Trophoblast cell (in vitro differentiated cells and primary cell): ENCODE results near the gene SMURF1.
"Not testable (repeated sequence)": the region's sequence is repeated elsewhere in the genome, so short reads cannot be mapped to it uniquely, and the experiment has no call there.

Experiments used
- DNase-seq, 2 donors: peaks; one replicate each; pipeline ENCODE4 v3.0.0-alpha.2; 2016
- H2AFZ ChIP-seq: 2 replicates; pipeline ENCODE4 v1.6.1; 2013; ENCODE audit warnings: low read length, moderate library complexity, mild to moderate bottlenecking; ENCODE audit not compliant: insufficient read depth, poor library complexity
- H2AK5ac ChIP-seq: 2 replicates; pipeline ENCODE4 v1.6.1; 2013; ENCODE audit warnings: mild to moderate bottlenecking, low read length
- H2BK120ac ChIP-seq: 2 replicates; pipeline ENCODE4 v1.6.1; 2013; ENCODE audit warnings: low read length, mild to moderate bottlenecking, moderate library complexity; ENCODE audit not compliant: insufficient read depth, poor library complexity
- H2BK12ac ChIP-seq: 2 replicates; pipeline ENCODE4 v1.6.1; 2013; ENCODE audit warnings: mild to moderate bottlenecking, low read length, moderate library complexity
- H2BK5ac ChIP-seq: 2 replicates; pipeline ENCODE4 v1.6.1; 2013; ENCODE audit warnings: low read length, low read depth, moderate library complexity, mild to moderate bottlenecking; ENCODE audit not compliant: poor library complexity
- H3K14ac ChIP-seq: 2 replicates; pipeline ENCODE4 v1.6.1; 2013; ENCODE audit warnings: mild to moderate bottlenecking, low read length
- H3K18ac ChIP-seq: 2 replicates; pipeline ENCODE4 v1.6.1; 2013; ENCODE audit warnings: mild to moderate bottlenecking, low read length
- H3K23ac ChIP-seq: 2 replicates; pipeline ENCODE4 v1.6.1; 2013; ENCODE audit warnings: low read length
- H3K27ac ChIP-seq: 2 replicates; pipeline ENCODE4 v1.5.1; 2013; ENCODE audit warnings: low read depth, mild to moderate bottlenecking, inconsistent platforms, low read length, moderate library complexity
- H3K27me3 ChIP-seq: 2 replicates; pipeline ENCODE4 v1.6.1; 2013; ENCODE audit warnings: inconsistent platforms, mild to moderate bottlenecking, low read length, moderate library complexity; ENCODE audit not compliant: insufficient read depth
- H3K36me3 ChIP-seq, 2 experiments: 1 replicate in 1 of 2; 2 replicates in 1 of 2; pipeline ENCODE4 v1.6.1; 2013; ENCODE audit warnings: low read length in 2 of 2, mild to moderate bottlenecking in 2 of 2, moderate library complexity in 1 of 2; ENCODE audit not compliant: insufficient read depth in 2 of 2, control insufficient read depth in 1 of 2
- H3K4ac ChIP-seq: 2 replicates; pipeline ENCODE4 v1.6.1; 2013; ENCODE audit warnings: low read depth, mild to moderate bottlenecking, low read length, moderate library complexity
- H3K4me1 ChIP-seq, 2 experiments: 1 replicate in 1 of 2; 2 replicates in 1 of 2; pipeline ENCODE4 v1.6.1; 2013; ENCODE audit warnings: low read length in 2 of 2, mild to moderate bottlenecking in 2 of 2, moderate library complexity in 1 of 2; ENCODE audit not compliant: insufficient read depth in 2 of 2, control insufficient read depth in 1 of 2
- H3K4me2 ChIP-seq: 2 replicates; pipeline ENCODE4 v1.6.1; 2013; ENCODE audit warnings: inconsistent platforms, mild to moderate bottlenecking, low read length, moderate library complexity
- H3K4me3 ChIP-seq: 2 replicates; pipeline ENCODE4 v1.5.1; 2013; ENCODE audit warnings: mild to moderate bottlenecking, low read depth, low read length, inconsistent platforms
- H3K79me1 ChIP-seq: one replicate; pipeline ENCODE4 v1.6.1; 2013; ENCODE audit warnings: low read length
- H3K79me2 ChIP-seq: 2 replicates; pipeline ENCODE4 v1.6.1; 2013; ENCODE audit warnings: low read length, mild to moderate bottlenecking; ENCODE audit not compliant: control insufficient read depth, insufficient read depth, poor library complexity
- H3K9ac ChIP-seq: 2 replicates; pipeline ENCODE4 v1.6.1; 2013; ENCODE audit warnings: mild to moderate bottlenecking, low read length
- H3K9me3 ChIP-seq: 2 replicates; pipeline ENCODE4 v1.6.1; 2013; ENCODE audit warnings: low read depth, mild to moderate bottlenecking, control low read depth, inconsistent platforms, low read length; ENCODE audit not compliant: insufficient read depth
- H4K12ac ChIP-seq: 2 replicates; pipeline ENCODE4 v1.6.1; 2013; ENCODE audit warnings: low read depth, mild to moderate bottlenecking, low read length, moderate library complexity
- H4K8ac ChIP-seq: 2 replicates; pipeline ENCODE4 v1.6.1; 2013; ENCODE audit warnings: low read depth, mild to moderate bottlenecking, low read length, moderate library complexity
- H4K91ac ChIP-seq: one replicate; pipeline ENCODE4 v1.6.1; 2013; ENCODE audit warnings: low read depth, mild to moderate bottlenecking, low read length, moderate library complexity
- WGBS: extraction: QIAGEN DNeasy Blood & Tissue Kit; methylation state at CpG from one replicate; pipeline ENCODE4 v1.1.7; 2013; ENCODE audit warnings: missing lambda C conversion rate; ENCODE audit not compliant: insufficient read length, insufficient coverage; ENCODE audit errors: extremely low coverage; 5-methylcytosine and 5-hydroxymethylcytosine counted together

The SMURF1 gene

GRCh38 chr7:99104631-99105030 is 39.3 kb downstream of the SMURF1 start:
- no peak overlapping the region for H4K12ac ChIP-seq
- peak; percentile 62 to 71 for DNase-seq
- H3K4me1 ChIP-seq = peaks cover 10 to 14% of the 10 kb centered on the region in 2 experiments
- no peak overlapping the region for H2AK5ac ChIP-seq
- no peak overlapping the region for H4K8ac ChIP-seq
- no peak overlapping the region for H3K14ac ChIP-seq
- H3K23ac ChIP-seq = no peak overlapping the region
- no peak overlapping the region for H2BK5ac ChIP-seq
- no peak overlapping the region for H2AFZ ChIP-seq
- H3K9ac ChIP-seq = no peak overlapping the region
- no CpG with 5 or more reads among the region's 3 CpGs for WGBS
- H3K36me3 ChIP-seq = peaks cover 0 to 2% of the 10 kb centered on the region in 2 experiments
- no peak overlapping the region for H4K91ac ChIP-seq
- no peak overlapping the region for H3K18ac ChIP-seq
- no peak overlapping the region for H3K4me3 ChIP-seq
- H2BK120ac ChIP-seq = no peak overlapping the region
- no peak overlapping the region for H2BK12ac ChIP-seq
- no peak overlapping the region for H3K4me2 ChIP-seq
- H3K4ac ChIP-seq = peak overlapping the region; percentile 7
- peaks cover 21% of the 10 kb centered on the region for H3K79me2 ChIP-seq
- peaks cover 2% of the 10 kb centered on the region for H3K9me3 ChIP-seq
- H3K27ac ChIP-seq = no peak overlapping the region
- no peaks in the 10 kb centered on the region for H3K27me3 ChIP-seq
- H3K79me1 ChIP-seq = peaks cover 2% of the 10 kb centered on the region

GRCh38 chr7:99103836-99104235 is 40.1 kb downstream of the SMURF1 start:
- not testable (repeated sequence) for H3K36me3 ChIP-seq, H2AK5ac ChIP-seq, H3K9ac ChIP-seq, DNase-seq, H4K12ac ChIP-seq, H3K14ac ChIP-seq, H2BK5ac ChIP-seq, H3K27me3 ChIP-seq, H3K4ac ChIP-seq, H3K27ac ChIP-seq, H3K18ac ChIP-seq, H3K79me1 ChIP-seq, H4K8ac ChIP-seq, H2AFZ ChIP-seq, H3K9me3 ChIP-seq, H2BK12ac ChIP-seq, H3K23ac ChIP-seq, H3K4me3 ChIP-seq, H4K91ac ChIP-seq, H2BK120ac ChIP-seq, H3K4me2 ChIP-seq
- H3K4me1 ChIP-seq = peaks cover 9 to 12% of the 10 kb centered on the region in 2 experiments
- WGBS = no CpG with 5 or more reads among the region's 13 CpGs
- H3K79me2 ChIP-seq = peaks cover 17% of the 10 kb centered on the region

GRCh38 chr7:99102809-99103690 is 40.9 kb downstream of the SMURF1 start:
- Histone ChIP-seq H3K18ac (peak overlapping the region; percentile 65), H4K12ac (no peak overlapping the region), H2BK12ac (peak overlapping the region; percentile 31), H3K4me3 (no peak overlapping the region), H4K91ac (no peak overlapping the region), H3K9ac (no peak overlapping the region), H3K79me2 (peaks cover 18% of the 10 kb centered on the region), H3K27me3 (no peaks in the 10 kb centered on the region), H3K27ac (no peak overlapping the region), H2AFZ (no peak overlapping the region), H3K23ac (no peak overlapping the region), H3K4me2 (no peak overlapping the region), H2BK120ac (no peak overlapping the region), H3K4me1 (peaks cover 9 to 15% of the 10 kb centered on the region in 2 experiments), H3K4ac (peak overlapping the region; percentile 94), H3K14ac (no peak overlapping the region), H2AK5ac (peak overlapping the region; percentile 21), H4K8ac (no peak overlapping the region), H3K9me3 (no peaks in the 10 kb centered on the region), H2BK5ac (no peak overlapping the region), H3K36me3 (peaks cover 0 to 2% of the 10 kb centered on the region in 2 experiments), H3K79me1 (peaks cover 5% of the 10 kb centered on the region)
- DNase-seq = peak; percentile 44 to 76
- WGBS = no CpG with 5 or more reads among the region's 11 CpGs

GRCh38 chr7:99102361-99102760 is 41.5 kb downstream of the SMURF1 start:
- Histone ChIP-seq H4K91ac (no peak overlapping the region), H3K27ac (no peak overlapping the region), H3K23ac (no peak overlapping the region), H3K79me1 (peaks cover 5% of the 10 kb centered on the region), H3K14ac (no peak overlapping the region), H2BK120ac (no peak overlapping the region), H3K4me1 (peaks cover 5 to 11% of the 10 kb centered on the region in 2 experiments), H2AK5ac (no peak overlapping the region), H3K4me2 (no peak overlapping the region), H3K36me3 (peaks cover 0 to 2% of the 10 kb centered on the region in 2 experiments), H3K27me3 (no peaks in the 10 kb centered on the region), H3K4me3 (no peak overlapping the region), H3K79me2 (peaks cover 18% of the 10 kb centered on the region), H4K12ac (no peak overlapping the region), H2BK5ac (no peak overlapping the region), H2BK12ac (no peak overlapping the region), H3K18ac (no peak overlapping the region), H4K8ac (no peak overlapping the region), H3K9ac (no peak overlapping the region), H3K4ac (no peak overlapping the region), H3K9me3 (no peaks in the 10 kb centered on the region), H2AFZ (no peak overlapping the region)
- peak in 1 of 2 donors; percentile 31 for DNase-seq
- no CpG with 5 or more reads among the region's 1 CpG for WGBS
